GM23248 (cell line): ENCODE measurements around the gene TTLL8.

ENCODE experiments used
- EZH2 ChIP-seq: fragments of 200-600 bp; sonication (generic); IDR thresholded peaks from 2 replicates; pipeline ENCODE4 v1.6.1; 2018; ENCODE audit warnings: antibody characterized with exemption, mild to moderate bottlenecking; ENCODE audit not compliant: insufficient read depth, poor library complexity, severe bottlenecking
- EZH2phosphoT487 ChIP-seq: fragments of 200-600 bp; sonication (generic); IDR thresholded peaks from 2 replicates; pipeline ENCODE4 v1.6.1; 2018; ENCODE audit warnings: antibody characterized with exemption, moderate library complexity, mild to moderate bottlenecking, low read depth; ENCODE audit not compliant: insufficient read depth

DNA sequence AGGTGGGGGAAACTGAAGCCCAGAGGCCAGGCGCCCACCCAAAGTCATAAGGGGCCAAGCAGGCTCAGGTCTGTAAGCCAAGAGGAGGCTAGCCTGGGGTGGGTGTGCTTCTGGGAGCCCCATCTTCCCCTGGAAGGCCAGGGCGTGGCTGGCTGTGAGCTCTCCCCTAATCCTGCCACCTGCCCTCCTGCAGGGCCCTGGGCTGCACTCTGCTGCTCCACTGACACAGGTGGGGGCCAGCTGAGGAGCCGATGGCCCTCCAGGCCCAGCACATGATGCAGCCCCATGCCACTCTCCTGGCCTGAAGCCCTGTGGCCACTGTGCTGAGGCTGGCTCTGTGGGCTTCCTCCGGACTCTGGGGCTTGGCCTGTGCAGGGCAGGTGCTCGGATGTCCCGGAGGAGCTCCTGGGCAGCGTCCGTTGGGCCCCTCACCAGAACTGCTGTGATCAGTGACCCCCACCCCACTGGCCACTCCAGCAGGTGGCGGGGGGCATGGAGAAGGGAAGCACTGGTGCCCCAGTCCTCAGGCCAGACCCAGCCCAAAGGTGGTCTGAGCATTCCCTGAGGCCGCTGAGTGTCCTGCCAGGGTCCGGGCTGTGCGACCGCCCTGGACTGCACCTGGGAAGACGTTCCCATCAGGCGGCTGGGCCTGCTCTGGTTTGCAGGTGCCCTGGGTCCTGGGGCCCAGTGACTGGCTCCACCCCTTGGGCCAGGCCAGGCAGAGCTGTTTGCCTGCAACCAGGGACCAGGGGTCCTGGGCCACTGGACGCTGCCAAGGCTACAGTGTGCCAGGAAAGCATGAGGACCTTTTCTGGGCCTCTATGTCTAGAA lies 89.1 kb downstream of the TTLL8 start:
- TF ChIP-seq EZH2 (no peak), EZH2phosphoT487 (no peak)
